ENCODE measurements around the gene NOSTRIN. TPM values are rescaled to one million over a fixed set of nuclear protein-coding genes. Genes with fewer than 3 reads are reported as not detected.
"Not testable (repeated sequence)": the region's sequence is repeated elsewhere in the genome, so short reads cannot be mapped to it uniquely, and the experiment has no call there.

Gene NOSTRIN
- total RNA-seq, 1 donor from 2014 or later, result 0.42 TPM

DNA sequence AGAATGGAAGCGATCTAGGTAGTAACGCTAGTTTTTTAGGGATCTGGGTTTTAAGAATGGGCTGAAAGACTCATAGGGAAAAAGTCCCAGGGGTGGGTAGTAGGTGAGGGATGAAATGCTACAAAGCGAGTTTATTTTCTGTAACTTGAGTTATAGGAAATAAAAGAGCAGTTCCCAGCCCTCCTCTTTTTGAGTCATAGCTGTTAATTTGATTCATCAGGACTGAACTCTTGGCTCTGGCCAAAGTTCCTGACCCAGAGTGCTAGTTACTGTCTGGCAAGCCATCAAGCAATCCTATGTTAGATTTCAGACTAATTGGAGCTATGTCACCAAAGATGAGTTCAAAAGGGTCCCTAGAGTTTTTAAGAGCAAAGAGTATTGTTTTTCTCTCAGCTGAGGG, 17.4 kb upstream of the NOSTRIN start:
- no peak for DNase-seq (ENCODE audit: low read depth)
- Histone ChIP-seq H3K4me3 (ENCODE audit: low read depth, low read length) (no peak overlapping the region), H3K36me3 (ENCODE audit: control insufficient read depth, insufficient read depth, low read length) (no peaks in the 10 kb centered on the region), H3K27me3 (ENCODE audit: control insufficient read depth, insufficient read depth, low read length) (no peaks in the 10 kb centered on the region)
- TF ChIP-seq, protein P1, sequence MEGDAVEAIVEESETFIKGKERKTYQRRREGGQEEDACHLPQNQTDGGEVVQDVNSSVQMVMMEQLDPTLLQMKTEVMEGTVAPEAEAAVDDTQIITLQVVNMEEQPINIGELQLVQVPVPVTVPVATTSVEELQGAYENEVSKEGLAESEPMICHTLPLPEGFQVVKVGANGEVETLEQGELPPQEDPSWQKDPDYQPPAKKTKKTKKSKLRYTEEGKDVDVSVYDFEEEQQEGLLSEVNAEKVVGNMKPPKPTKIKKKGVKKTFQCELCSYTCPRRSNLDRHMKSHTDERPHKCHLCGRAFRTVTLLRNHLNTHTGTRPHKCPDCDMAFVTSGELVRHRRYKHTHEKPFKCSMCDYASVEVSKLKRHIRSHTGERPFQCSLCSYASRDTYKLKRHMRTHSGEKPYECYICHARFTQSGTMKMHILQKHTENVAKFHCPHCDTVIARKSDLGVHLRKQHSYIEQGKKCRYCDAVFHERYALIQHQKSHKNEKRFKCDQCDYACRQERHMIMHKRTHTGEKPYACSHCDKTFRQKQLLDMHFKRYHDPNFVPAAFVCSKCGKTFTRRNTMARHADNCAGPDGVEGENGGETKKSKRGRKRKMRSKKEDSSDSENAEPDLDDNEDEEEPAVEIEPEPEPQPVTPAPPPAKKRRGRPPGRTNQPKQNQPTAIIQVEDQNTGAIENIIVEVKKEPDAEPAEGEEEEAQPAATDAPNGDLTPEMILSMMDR (IDR thresholded peaks at IDR 0.05; ENCODE audit: insufficient read depth, low read length, poor library complexity, severe bottlenecking), result no peak

DNA sequence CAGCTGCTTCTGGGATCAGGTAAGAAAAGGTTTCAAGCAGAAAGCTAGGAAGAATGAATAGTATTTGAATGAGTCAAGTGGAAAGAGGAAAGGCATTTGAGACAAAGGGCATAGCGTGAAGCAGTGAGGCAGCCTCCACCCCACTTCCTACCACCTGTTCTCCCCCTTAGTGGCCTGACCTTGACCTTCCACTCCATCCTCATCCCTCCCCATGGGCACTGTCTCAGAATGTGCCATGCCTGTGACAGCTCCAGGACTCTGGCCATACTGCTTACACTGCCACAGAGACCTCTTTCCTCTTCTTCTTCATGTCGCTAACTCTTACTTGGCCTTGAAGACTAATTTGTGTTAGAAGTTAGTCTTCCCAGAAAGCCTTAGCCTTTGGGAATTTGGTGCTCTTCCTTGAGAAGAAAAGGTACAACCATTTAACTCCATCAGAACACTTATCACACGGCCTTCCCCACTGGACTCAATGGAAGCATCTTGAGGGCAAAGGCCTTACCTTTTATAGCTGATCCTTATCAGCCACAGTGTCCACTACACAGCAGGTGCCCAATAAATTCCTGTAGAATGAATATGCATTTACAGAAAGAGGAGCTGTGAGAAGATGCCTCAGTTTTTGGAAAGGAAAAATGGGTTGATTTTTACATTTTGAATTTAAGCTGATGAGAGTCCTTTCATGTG, 15.2 kb upstream of the NOSTRIN start:
- TF ChIP-seq, protein P1 (IDR thresholded peaks at IDR 0.05; ENCODE audit: insufficient read depth, low read length, poor library complexity, severe bottlenecking), result no peak
- no peaks in the 10 kb centered on the region for H3K36me3 ChIP-seq (ENCODE audit: control insufficient read depth, insufficient read depth, low read length)
- no peaks in the 10 kb centered on the region for H3K27me3 ChIP-seq (ENCODE audit: control insufficient read depth, insufficient read depth, low read length)
- no peak overlapping the region for H3K4me3 ChIP-seq (ENCODE audit: low read depth, low read length)
- DNase-seq (ENCODE audit: low read depth), result no peak

DNA sequence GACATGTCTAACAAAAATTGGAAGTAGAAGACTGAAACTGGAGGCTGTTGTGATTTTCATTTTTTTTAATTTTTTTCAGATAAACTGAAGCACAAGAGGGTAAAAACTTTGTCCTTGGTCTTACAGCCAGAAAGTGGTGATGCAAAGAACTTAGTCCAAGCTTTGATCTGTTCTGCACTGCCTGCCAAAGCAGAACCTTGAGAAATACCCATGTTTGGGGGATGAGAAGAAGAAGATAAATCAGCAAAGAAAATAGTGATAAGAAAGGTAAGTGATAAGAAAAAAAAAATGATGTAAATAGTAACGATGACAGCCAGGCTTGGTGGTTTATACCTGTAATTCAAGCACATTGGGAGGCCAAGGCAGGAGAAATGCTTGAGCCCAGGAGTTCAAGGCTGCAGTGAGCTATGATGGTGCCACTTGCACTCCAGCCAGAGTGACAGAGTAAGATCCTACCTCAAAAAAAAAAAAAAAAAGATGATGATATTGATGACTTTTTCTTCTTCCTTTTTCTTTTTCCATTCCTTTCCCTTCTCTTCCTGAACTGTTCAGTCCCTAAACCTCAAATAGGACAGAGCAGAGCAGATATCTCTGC, 14.6 kb upstream of the NOSTRIN start:
- TF ChIP-seq, protein P1 (IDR thresholded peaks at IDR 0.05; ENCODE audit: insufficient read depth, low read length, poor library complexity, severe bottlenecking), result no peak
- no peaks in the 10 kb centered on the region for H3K27me3 ChIP-seq (ENCODE audit: control insufficient read depth, insufficient read depth, low read length)
- no peak overlapping the region for H3K4me3 ChIP-seq (ENCODE audit: low read depth, low read length)
- H3K36me3 ChIP-seq (ENCODE audit: control insufficient read depth, insufficient read depth, low read length), result no peaks in the 10 kb centered on the region
- no peak for DNase-seq (ENCODE audit: low read depth)

DNA sequence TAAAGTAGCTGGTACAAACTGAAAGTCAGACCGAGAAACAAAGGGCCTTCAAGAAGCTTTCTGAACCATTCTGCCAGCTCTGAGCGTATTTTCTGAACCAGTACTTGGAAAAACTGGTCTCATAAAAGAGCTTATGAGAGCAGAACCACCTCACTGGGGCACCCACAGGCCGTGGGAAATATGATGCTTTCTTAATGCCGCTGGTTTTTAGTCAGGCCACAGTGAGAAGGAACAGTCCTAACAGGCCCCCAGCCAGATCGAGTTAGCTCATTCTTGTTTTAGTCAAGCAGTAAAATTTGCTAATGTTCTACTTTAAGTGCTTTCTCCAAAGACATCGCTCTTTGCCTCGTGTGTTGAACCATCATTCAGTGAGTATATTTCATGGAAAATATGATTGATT, 12.7 kb upstream of the NOSTRIN start:
- no peak overlapping the region for H3K4me3 ChIP-seq (ENCODE audit: low read depth, low read length)

DNA sequence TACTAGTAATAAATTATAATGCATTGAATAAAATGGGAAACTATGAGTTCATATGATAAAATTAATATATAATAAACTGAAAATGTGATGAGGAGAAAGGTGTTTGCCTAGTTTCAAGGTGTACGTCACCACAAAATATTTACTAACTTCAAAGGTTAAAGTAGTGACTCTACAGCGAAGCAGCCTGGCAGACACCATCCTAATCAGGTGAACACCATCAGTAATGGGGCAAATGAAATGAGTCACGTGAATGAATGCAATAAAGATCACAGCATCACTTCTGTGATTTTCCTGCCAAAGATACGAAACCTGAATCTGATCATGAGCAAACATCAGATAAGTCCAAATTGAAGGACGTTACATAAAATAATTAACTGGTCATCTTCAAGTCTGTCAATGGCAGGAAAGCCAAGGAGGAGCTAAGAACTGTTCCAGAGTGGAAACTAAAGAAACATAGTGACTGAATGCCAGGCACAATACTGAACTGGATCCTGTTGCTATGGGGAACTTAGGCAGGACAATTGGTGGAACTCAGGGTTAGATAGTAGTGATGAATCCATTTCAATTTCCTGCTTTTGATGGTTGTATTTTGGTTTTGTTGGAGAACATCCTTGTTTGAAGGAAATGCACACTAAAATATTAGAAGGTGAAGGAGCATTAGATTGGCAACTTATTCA, 12.1 kb upstream of the NOSTRIN start:
- Histone ChIP-seq H3K4me3 (ENCODE audit: low read depth, low read length) (no peak overlapping the region), H3K36me3 (ENCODE audit: control insufficient read depth, insufficient read depth, low read length) (no peaks in the 10 kb centered on the region), H3K27me3 (ENCODE audit: control insufficient read depth, insufficient read depth, low read length) (no peaks in the 10 kb centered on the region)
- TF ChIP-seq, protein P1 (IDR thresholded peaks at IDR 0.05; ENCODE audit: insufficient read depth, low read length, poor library complexity, severe bottlenecking), result no peak
- DNase-seq (ENCODE audit: low read depth), result no peak

More for the DNA sequence above, 12.7 kb upstream of the NOSTRIN start:
- no peaks in the 10 kb centered on the region for H3K36me3 ChIP-seq (ENCODE audit: control insufficient read depth, insufficient read depth, low read length)
- TF ChIP-seq, protein P1 (IDR thresholded peaks at IDR 0.05; ENCODE audit: insufficient read depth, low read length, poor library complexity, severe bottlenecking), result no peak
- no peaks in the 10 kb centered on the region for H3K27me3 ChIP-seq (ENCODE audit: control insufficient read depth, insufficient read depth, low read length)
- DNase-seq (ENCODE audit: low read depth), result no peak

DNA sequence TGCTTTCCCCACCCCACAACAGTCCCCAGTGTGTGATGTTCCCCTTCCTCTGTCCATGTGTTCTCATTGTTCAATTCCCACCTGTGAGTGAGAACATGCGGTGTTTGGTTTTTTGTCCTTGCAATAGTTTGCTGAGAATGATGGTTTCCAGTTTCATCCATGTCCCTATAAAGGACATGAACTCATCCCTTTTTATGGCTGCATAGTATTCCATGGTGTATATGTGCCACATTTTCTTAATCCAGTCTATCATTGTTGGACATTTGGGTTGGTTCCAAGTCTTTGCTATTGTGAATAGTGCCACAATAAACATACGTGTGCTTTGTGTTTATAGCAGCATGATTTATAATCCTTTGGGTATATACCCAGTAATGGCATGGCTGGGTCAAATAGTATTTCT, 11.3 kb upstream of the NOSTRIN start:
- H3K27me3 ChIP-seq (ENCODE audit: control insufficient read depth, insufficient read depth, low read length); DNase-seq (ENCODE audit: low read depth); H3K36me3 ChIP-seq (ENCODE audit: control insufficient read depth, insufficient read depth, low read length); H3K4me3 ChIP-seq (ENCODE audit: low read depth, low read length): not testable (repeated sequence)

Measured in kidney epithelial cell (primary cell).